BE2C (cell line): Measurements from ENCODE around the gene STIL.

Source experiments
- DNase-seq: peaks from one replicate; pipeline ENCODE4 v3.0.0-alpha.2; 2020
- H3K27me3 ChIP-seq: fragments of 250-450 bp; sonication (Bioruptor Pico); 2 replicates; pipeline ENCODE4 v1.5.1; 2020; ENCODE audit warnings: mild to moderate bottlenecking
- H3K36me3 ChIP-seq: fragments of 250-450 bp; sonication (Bioruptor Pico); 2 replicates; pipeline ENCODE4 v1.5.1; 2020; ENCODE audit warnings: mild to moderate bottlenecking
- H3K4me1 ChIP-seq: fragments of 250-450 bp; sonication (Bioruptor Pico); 2 replicates; pipeline ENCODE4 v1.5.1; 2020
- H3K4me3 ChIP-seq: 2 replicates; pipeline ENCODE4 v1.5.1; 2011; ENCODE audit warnings: low read depth, low read length
- H3K9me3 ChIP-seq: fragments of 250-450 bp; sonication (Bioruptor Pico); 2 replicates; pipeline ENCODE4 v1.5.1; 2020
- TF ChIP-seq, protein P1 (sequence below): IDR thresholded peaks from 2 replicates; pipeline ENCODE4 v1.5.1; 2012; ENCODE audit warnings: mild to moderate bottlenecking, low read depth, low read length

Gene STIL

DNA sequence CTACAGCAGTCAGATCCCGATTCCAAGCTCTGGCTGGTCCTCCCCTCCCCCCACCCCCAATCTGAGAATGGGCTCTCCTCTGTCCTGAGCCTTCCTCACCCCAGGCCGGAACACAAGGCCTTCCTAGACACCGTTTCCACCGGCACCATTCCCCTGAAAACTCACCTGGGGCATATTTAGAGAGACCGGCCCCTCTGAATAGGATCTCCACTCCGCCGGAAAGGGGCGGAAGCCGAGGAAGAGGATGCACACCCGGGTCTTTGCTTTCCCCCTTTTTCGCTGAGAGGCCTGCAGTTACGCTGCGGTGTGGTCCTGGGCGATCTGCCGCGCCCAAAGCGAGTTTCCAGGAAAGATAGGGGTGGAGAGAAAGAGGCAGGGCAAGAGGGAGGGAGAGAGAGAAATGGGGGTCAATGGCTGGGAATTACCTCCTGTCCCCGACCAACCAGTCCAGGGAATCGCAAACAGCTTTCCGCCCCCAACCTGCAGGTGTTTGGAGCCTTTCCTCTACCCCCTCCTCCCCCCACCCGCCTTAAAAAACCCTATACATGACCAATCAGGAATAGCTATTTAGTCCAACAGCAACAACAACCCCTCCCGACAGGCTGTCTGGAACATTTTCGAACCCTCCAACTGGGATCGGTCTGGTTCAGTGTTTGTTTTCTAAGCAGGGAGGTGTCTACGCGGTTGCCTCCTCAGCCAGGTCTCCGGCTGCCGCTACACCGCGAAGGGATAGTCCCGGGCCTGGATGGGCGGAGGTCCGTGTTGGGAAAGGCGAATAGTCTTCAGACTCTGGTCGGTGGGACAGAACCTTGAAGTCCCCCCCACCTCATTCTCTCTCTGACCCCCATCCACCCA lies 84.7 kb downstream of the STIL start:
- no peaks in the 10 kb centered on the region for H3K9me3 ChIP-seq
- TF ChIP-seq, protein P1, sequence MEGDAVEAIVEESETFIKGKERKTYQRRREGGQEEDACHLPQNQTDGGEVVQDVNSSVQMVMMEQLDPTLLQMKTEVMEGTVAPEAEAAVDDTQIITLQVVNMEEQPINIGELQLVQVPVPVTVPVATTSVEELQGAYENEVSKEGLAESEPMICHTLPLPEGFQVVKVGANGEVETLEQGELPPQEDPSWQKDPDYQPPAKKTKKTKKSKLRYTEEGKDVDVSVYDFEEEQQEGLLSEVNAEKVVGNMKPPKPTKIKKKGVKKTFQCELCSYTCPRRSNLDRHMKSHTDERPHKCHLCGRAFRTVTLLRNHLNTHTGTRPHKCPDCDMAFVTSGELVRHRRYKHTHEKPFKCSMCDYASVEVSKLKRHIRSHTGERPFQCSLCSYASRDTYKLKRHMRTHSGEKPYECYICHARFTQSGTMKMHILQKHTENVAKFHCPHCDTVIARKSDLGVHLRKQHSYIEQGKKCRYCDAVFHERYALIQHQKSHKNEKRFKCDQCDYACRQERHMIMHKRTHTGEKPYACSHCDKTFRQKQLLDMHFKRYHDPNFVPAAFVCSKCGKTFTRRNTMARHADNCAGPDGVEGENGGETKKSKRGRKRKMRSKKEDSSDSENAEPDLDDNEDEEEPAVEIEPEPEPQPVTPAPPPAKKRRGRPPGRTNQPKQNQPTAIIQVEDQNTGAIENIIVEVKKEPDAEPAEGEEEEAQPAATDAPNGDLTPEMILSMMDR, result no peak
- no peaks in the 10 kb centered on the region for H3K36me3 ChIP-seq
- H3K27me3 ChIP-seq, result peaks cover 89% of the 10 kb centered on the region
- H3K4me1 ChIP-seq, result no peaks in the 10 kb centered on the region
- H3K4me3 ChIP-seq, result no peak overlapping the region
- no peak for DNase-seq

DNA sequence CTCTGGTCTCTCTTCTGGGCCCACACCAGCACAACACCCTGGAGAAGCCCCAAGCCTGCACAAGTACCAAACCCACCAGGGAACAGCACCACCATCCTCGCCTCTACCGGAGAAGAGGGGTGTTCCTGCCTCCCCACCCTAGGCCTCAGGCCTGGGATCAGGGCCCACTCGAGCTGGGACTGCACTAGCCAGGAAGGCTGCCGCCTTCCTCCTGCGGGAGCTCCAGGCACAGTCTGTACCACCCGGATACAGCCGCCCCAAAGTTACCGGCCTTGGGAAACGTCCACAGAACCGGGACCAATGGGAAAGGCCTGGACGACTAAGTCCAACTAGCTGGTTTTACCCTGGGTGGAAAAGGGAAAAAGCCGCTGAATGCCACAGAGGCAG lies 85.3 kb downstream of the STIL start:
- Histone ChIP-seq H3K4me1 (no peaks in the 10 kb centered on the region), H3K27me3 (peaks cover 93% of the 10 kb centered on the region), H3K9me3 (no peaks in the 10 kb centered on the region), H3K4me3 (no peak overlapping the region), H3K36me3 (no peaks in the 10 kb centered on the region)
- TF ChIP-seq, protein P1, result no peak
- no peak for DNase-seq

DNA sequence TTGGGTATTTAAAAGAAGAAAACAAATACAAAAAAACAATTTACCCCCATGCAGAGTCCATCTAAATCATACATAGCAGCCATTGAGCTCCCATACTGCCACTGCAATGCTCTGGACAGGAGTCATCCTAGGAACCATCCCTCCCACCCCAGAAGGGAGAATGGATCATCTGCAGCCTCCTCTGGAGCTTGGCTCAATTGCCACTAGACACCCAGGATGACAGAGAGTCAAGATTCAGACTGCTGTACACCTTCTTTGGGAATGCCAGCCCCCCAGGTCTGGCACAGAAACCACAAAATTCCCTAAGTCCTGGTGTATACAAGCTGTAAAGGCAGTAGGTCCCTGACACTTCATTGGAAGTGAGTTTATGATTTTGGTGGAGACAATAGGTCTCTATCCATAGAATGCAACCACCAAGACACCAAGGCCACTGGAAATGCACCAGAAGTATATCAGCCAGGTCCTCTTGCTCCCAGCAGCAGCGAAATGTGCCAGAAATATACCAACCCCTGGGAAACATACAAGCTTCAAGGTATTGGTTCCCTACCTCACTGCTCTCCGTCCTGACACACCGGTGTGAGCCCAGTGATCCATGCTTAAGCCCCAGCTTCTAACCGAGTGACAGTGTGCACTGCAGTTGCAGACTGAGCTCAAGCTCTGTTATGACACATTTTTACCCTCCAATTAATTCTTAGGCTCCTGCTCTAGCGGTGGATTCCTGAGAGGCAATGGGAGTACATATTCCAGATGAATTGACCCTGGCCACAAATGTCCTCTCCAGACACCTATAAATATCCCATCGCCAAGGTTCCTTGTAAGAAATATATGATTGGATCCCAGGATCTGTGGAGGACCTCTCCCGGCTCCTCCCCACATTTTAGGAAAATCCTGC lies 86.4 kb downstream of the STIL start:
- Histone ChIP-seq H3K4me3 (no peak overlapping the region), H3K27me3 (peaks cover 89% of the 10 kb centered on the region), H3K4me1 (no peaks in the 10 kb centered on the region), H3K36me3 (no peaks in the 10 kb centered on the region), H3K9me3 (no peaks in the 10 kb centered on the region)
- TF ChIP-seq, protein P1, result no peak
- no peak for DNase-seq

DNA sequence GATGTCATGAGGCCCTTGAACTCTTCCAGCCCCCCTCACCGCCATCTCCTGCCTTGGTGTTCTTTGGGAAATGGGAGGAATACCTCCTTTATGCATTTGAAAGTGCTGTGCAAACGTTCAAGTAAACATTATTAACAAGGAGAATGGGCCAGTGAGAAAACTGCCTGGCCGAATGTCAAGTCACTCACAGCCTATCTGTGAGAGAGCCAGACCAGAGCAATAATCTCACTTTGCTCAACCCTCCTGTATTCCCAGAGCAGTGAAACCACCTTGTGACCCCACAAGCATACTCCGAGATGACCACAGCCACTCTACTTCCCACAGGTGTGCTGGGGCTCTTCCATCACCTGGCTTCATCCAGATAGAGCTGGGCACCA lies 87.1 kb downstream of the STIL start:
- Histone ChIP-seq H3K36me3 (no peaks in the 10 kb centered on the region), H3K9me3 (no peaks in the 10 kb centered on the region), H3K27me3 (peaks cover 83% of the 10 kb centered on the region), H3K4me1 (no peaks in the 10 kb centered on the region), H3K4me3 (no peak overlapping the region)
- no peak for DNase-seq
- TF ChIP-seq, protein P1, result no peak

DNA sequence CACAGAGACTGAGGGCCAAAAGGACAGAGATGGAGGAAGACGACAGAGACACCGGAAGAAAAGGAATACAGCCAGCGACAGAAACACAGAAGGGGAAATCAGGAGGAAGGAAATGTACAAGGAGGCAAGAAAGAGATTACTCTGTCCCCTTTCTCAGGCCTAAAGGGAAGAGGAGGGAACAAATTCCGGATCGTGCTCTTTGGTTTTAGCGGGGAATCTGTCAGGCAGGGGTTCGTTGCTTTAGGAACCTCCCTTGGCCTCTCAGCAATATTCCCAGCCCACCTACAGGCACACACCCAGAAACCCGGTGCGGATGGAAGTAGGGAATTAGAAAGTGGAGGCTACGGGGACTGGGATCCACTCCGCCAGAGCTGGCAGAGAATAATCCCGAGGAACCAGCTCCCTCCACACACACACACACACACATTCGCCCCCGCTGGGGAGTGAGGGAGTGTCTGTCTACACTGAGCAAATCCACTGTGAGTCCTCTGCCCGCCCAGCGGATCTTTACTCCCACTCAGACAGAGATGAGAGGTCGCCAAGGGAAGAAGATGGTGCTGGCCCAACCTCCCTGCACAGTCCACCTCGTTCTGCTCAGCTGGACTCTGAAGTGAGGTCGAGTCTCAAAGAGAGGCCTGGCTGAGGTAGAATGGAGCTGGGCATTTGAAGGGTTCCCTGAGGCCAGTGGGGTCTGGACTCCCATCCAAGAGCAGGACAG lies 87.7 kb downstream of the STIL start:
- Histone ChIP-seq H3K4me3 (no peak overlapping the region), H3K36me3 (no peaks in the 10 kb centered on the region), H3K4me1 (no peaks in the 10 kb centered on the region), H3K9me3 (no peaks in the 10 kb centered on the region), H3K27me3 (peaks cover 78% of the 10 kb centered on the region)
- no peak for DNase-seq
- TF ChIP-seq, protein P1, result no peak
